Measurements from ENCODE around the gene PSMC2.

PSMC2 gene

GRCh38 chr7:103347507-103348267 lies at the start of gene PSMC2:
Gene PSMC2, plus strand, starts transcription at chr7:103347643. Its CDS starts 69 bp downstream, at chr7:103347712.
- TF ChIP-seq, protein P1, sequence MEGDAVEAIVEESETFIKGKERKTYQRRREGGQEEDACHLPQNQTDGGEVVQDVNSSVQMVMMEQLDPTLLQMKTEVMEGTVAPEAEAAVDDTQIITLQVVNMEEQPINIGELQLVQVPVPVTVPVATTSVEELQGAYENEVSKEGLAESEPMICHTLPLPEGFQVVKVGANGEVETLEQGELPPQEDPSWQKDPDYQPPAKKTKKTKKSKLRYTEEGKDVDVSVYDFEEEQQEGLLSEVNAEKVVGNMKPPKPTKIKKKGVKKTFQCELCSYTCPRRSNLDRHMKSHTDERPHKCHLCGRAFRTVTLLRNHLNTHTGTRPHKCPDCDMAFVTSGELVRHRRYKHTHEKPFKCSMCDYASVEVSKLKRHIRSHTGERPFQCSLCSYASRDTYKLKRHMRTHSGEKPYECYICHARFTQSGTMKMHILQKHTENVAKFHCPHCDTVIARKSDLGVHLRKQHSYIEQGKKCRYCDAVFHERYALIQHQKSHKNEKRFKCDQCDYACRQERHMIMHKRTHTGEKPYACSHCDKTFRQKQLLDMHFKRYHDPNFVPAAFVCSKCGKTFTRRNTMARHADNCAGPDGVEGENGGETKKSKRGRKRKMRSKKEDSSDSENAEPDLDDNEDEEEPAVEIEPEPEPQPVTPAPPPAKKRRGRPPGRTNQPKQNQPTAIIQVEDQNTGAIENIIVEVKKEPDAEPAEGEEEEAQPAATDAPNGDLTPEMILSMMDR (IDR thresholded peaks at IDR 0.05; ENCODE audit: low read length, missing control alignments) = no peak
- peak; percentile 95 for DNase-seq (ENCODE audit: low read depth)
- H3K4me3 ChIP-seq (replicated peaks; ENCODE audit: low read depth, low read length) = peak within 1 kb of the TSS; percentile 81

DNA sequence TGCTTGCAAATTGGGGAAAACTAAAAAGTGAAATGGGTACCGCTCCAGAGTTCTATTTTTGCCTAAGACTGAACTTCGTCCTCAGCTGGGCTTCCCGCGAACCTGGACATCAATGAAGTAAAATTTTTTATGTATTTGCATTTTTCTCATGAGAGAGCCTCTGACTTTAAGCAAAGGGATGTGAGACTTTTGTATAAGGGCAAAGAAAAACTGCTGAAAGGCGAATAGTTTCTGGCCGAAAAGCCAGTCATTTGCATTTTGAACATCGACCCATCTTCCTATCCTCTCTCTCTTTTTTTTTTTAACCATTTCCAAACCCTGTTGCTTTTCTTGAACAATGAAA lies 49.6 kb upstream of the PSMC2 start:
- no peak for DNase-seq (ENCODE audit: low read depth)
- peak overlapping the region; percentile 86 for H3K4me3 ChIP-seq (replicated peaks; ENCODE audit: low read depth, low read length)
- TF ChIP-seq, protein P1 (IDR thresholded peaks at IDR 0.05; ENCODE audit: low read length, missing control alignments) = no peak

DNA sequence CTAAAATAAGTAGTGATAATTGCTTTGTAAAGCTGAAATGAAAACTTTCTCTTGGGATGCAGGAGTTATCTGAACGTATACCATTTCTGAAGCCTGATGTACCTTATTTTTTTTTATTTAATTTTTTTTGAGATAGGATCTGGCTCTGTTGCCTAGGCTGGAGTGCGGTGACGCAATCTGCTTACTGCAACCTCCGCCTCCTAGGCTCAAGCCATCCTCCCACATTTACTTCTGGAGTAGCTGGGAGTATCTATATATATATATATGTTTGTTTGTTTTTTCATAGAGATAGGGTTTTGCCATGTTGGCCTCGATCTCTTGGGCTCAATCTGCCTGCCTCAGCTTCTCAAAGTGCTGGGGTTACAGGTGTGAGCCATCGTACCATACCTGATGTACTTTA lies 47.8 kb upstream of the PSMC2 start:
- TF ChIP-seq, protein P1 (IDR thresholded peaks at IDR 0.05; ENCODE audit: low read length, missing control alignments) = no peak
- no peak for DNase-seq (ENCODE audit: low read depth)
- no peak overlapping the region for H3K4me3 ChIP-seq (replicated peaks; ENCODE audit: low read depth, low read length)

DNA sequence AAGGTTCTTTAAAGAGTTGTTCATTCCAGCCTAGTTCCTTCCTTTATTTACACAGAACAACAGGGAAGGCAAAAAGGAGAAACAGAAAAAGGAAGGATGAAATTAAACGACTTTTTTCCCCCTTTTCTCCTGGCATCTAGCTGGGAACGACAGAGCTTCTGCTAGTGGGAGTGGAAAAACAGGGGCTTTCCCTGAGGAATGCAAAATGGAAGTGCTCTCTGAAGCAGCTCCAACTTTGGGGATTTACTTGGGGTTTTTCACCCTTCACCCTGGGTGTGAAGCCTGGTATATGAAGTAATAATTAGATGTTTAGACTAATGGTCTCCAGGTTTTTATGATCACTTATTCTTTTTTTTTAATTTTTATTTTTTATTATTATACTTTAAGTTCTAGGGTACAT lies 46.0 kb upstream of the PSMC2 start:
- TF ChIP-seq, protein P1 (IDR thresholded peaks at IDR 0.05; ENCODE audit: low read length, missing control alignments) = no peak
- H3K4me3 ChIP-seq (replicated peaks; ENCODE audit: low read depth, low read length) = no peak overlapping the region
- no peak for DNase-seq (ENCODE audit: low read depth)

DNA sequence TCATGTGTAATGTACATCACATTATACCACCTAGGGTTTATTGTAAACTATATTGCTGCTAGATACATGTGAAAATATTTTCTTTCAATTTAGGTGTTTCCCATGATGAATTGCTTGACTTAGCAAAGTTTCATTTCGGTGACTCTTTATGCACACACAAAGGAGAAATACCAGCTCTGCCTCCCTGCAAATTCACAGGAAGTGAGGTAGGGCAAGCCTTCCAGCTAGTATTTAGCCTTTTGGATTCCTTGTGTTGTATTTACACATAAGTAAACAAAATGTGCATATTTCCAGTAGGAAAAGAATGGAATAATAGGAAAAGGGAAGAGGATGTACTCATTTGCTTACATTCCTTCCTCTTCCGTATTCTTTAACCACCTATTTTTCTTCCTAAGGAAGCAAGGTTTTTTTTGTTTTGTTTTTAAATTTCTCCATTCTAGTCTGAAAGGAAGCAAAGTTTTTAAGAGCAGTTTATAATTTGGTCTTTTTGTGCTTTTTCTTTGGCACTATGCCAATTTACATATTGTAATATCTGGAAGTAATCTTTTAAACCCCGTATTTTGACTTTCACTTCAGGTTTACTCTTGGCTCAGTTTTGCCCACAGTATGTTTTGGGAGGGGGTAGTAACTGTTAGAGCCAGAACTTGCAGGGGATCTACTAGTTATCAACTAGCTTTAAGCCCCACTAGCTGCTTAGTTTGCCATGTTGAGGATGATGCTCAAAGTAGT lies 39.8 kb upstream of the PSMC2 start:
- no peak overlapping the region for H3K4me3 ChIP-seq (replicated peaks; ENCODE audit: low read depth, low read length)
- TF ChIP-seq, protein P1 (IDR thresholded peaks at IDR 0.05; ENCODE audit: low read length, missing control alignments) = no peak
- no peak for DNase-seq (ENCODE audit: low read depth)

DNA sequence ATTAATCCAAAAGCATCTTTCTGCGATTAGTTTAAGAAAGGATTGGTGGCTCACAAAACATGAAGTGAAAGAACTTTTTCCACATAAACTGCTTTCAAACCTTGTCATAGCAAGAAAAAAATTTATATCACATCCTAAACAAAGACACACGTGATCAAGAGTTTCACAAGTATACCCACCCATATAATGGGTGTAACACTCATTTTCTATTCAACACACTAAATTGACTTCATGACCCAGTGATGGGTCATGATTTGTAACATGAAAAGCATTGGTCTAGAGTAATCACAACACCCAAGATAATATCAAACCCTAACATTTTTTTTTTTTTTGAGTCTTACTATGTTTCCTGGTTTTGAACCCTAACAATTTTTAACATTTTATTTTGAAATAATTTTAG lies 32.6 kb upstream of the PSMC2 start:
- DNase-seq (ENCODE audit: low read depth) = no peak
- H3K4me3 ChIP-seq (replicated peaks; ENCODE audit: low read depth, low read length) = no peak overlapping the region
- TF ChIP-seq, protein P1 (IDR thresholded peaks at IDR 0.05; ENCODE audit: low read length, missing control alignments) = no peak

Measured in fibroblast of pulmonary artery (primary cell).